NT2/D1 (cell line): ENCODE data around the gene PIGM.

Source experiments
- SUZ12 ChIP-seq: IDR thresholded peaks from 2 replicates; pipeline ENCODE4 v1.6.1; 2011; ENCODE audit not compliant: insufficient read length, insufficient read depth; ENCODE audit errors: extremely low read depth
- YY1 ChIP-seq: IDR thresholded peaks from 2 replicates; pipeline ENCODE4 v1.6.1; 2011; ENCODE audit not compliant: insufficient read length, insufficient read depth
- ZNF274 ChIP-seq: IDR thresholded peaks from 2 replicates; pipeline ENCODE4 v1.6.1; 2011; ENCODE audit warnings: mild to moderate bottlenecking, low read depth, low read length

GRCh38 chr1:160074865-160075264 is 43.1 kb upstream of the PIGM start:
- TF ChIP-seq ZNF274 (no peak), YY1 (no peak), SUZ12 (no peak)
